Fibroblast of pulmonary artery (primary cell): Measurements from ENCODE around the gene HHIP.

Experiments used
- DNase-seq: peaks from one replicate; pipeline ENCODE4 v3.0.0-alpha.2; 2010; ENCODE audit warnings: low read depth
- H3K4me3 ChIP-seq: replicated peaks from 2 replicates; pipeline ENCODE4 v1.5.1; 2011; ENCODE audit warnings: low read depth, mild to moderate bottlenecking, control low read depth, low read length, moderate library complexity
- TF ChIP-seq, protein P1 (sequence below): IDR thresholded peaks from 2 replicates; pipeline ENCODE4 v1.5.1; 2011; ENCODE audit warnings: mild to moderate bottlenecking, control low read depth, low read length, inconsistent platforms; ENCODE audit errors: missing control alignments

HHIP gene

DNA sequence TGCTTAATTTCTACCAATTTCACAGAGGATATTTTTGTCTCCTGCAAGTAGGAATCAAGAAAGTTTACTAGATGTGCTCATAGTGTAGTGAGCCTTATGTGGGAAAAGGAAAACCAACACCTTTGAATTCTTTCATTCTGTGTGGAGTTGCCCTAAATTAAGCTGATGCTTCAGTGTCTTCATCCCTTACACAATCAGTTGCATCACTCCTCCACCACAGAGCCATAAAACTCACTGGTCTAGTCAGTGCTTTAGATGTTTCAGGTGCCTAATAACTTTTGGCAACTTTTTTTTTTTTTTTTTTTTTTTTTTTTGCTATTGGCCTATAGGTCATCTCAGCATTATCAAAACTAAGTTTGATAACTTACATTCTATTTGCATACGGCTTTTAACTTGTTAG lies 41.5 kb downstream of the HHIP start:
- DNase-seq = no peak
- no peak overlapping the region for H3K4me3 ChIP-seq
- TF ChIP-seq, protein P1, sequence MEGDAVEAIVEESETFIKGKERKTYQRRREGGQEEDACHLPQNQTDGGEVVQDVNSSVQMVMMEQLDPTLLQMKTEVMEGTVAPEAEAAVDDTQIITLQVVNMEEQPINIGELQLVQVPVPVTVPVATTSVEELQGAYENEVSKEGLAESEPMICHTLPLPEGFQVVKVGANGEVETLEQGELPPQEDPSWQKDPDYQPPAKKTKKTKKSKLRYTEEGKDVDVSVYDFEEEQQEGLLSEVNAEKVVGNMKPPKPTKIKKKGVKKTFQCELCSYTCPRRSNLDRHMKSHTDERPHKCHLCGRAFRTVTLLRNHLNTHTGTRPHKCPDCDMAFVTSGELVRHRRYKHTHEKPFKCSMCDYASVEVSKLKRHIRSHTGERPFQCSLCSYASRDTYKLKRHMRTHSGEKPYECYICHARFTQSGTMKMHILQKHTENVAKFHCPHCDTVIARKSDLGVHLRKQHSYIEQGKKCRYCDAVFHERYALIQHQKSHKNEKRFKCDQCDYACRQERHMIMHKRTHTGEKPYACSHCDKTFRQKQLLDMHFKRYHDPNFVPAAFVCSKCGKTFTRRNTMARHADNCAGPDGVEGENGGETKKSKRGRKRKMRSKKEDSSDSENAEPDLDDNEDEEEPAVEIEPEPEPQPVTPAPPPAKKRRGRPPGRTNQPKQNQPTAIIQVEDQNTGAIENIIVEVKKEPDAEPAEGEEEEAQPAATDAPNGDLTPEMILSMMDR = no peak

DNA sequence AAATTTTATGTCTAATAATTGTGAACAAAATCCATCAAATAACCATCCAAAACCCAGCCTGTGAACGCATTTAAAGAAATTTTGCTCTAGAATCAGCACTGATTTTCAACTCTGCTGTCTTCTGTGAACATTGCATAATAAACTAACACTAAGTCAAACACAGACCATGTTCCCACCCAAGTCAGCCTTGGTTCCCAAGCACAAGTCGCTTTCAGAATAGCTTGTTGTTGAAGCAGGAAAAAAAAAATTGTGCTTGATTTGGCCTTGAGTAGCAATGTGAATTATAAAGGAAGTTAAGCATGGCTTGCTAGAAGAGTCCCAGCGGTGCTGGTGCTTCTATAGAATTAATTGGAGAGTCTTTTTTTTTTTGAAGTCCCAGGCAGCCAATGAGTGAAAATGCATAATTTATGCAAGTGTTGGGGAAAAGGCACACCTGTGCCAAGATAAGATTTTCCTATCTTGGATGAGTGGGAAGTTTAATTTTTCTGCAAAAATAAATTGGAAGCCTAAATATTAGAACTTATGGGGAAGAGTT lies 42.1 kb downstream of the HHIP start:
- TF ChIP-seq, protein P1 = no peak

DNA sequence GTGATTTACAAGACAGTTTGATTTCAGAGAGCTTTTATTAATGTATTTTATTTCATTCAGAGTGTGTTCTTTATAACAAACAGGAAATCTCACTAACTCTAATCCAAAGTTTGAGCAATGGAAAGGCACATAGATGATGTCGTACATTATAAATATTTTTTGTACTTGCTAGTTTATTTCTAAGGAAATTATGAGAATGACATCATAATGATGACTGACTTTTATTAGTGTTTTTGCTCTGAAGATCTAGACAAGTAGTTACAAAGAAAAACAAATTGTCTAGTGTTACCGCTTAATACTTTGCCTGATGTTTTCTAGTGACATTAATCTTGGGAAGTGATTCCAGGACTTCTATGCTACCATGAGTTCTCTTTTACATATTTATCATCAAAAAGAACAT lies 43.2 kb downstream of the HHIP start:
- no peak for DNase-seq
- no peak overlapping the region for H3K4me3 ChIP-seq
- TF ChIP-seq, protein P1 = no peak

More for the DNA sequence above, 42.1 kb downstream of the HHIP start:
- no peak overlapping the region for H3K4me3 ChIP-seq
- DNase-seq = no peak

DNA sequence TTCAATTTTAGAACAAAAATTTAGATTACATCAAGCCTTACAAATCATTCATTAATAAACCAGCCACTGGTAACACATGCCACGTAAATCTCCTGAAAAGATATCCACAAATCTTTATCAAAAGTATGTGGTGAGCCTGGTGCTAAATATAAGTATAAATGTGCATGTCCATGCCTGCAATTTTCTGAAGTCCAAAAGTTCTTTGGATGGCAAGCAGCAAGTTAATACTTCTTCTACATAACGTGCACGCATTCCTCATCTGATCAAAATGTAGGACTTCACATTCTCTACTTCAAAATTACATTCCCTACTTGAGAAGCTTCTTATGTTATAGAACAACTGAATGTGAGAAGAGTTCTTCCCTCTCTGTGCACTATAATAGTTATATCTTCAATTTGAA lies 49.8 kb downstream of the HHIP start:
- no peak for DNase-seq
- TF ChIP-seq, protein P1 = no peak
- H3K4me3 ChIP-seq = no peak overlapping the region

DNA sequence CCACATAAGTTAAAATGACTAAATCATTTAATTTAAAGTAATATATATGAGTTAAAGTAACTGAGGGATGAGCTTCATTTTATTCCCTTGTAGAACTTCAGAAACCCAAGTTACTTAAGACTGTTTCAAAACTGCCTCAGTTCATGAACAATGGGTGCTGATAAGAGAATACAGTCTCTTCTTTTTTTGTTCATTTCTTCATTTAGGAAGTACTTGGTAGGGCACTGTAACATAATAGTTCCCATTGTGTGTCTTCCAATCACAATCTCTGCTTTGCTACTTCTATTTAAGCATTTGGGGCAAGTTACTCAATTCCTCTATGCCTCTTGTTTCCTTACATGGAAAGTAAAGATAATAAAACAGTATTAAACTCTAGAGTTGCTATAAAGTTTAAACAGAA lies 50.4 kb downstream of the HHIP start:
- no peak overlapping the region for H3K4me3 ChIP-seq
- DNase-seq = peak; percentile 80
- TF ChIP-seq, protein P1 = no peak

DNA sequence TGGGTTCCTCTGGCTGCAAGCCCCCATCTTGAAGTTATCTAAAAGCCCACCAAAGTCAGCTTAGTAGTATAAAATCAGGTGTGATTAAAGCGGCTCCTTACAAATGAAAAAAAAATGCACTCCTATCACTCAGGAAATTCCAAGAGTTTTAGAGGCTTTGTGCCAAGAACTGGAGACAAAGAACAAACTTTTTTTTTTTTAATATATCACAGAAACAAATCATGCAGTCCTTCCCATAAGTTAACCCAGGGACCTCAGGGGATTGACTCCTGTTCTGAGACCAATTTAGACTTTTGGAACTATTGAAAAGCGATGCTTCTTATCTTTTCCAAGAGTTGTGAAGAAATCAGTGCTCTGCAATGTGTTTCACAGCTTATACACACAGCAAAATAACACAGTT lies 53.6 kb downstream of the HHIP start:
- peak; percentile 84 for DNase-seq

DNA sequence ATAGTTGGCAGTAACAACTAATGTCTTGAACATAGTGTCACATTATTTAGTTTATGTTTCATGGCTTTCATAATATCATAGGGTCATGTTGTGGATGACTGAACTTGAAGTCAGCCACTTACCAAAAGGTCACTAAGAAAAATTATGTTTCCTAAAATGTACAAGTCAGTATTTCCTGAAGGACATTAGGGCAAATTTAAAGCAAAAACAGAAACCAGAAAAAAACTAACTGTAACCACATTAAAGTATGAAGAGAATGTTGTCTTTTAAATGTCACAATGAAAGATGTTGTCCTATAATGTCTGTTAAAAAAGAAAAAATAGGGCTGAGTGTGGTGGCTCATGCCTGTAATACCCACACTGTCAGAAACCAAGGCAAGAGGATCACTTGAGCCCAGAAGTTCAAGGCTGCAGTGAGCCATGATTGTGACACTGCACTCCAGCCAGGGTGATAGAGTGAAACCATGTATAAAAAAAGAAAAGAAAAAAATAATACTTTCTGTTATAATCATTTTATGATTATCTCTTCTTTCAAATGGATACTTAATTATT lies 55.8 kb downstream of the HHIP start:
- no peak for DNase-seq
- TF ChIP-seq, protein P1 = no peak
- no peak overlapping the region for H3K4me3 ChIP-seq

More for the DNA sequence above, 53.6 kb downstream of the HHIP start:
- TF ChIP-seq, protein P1 = no peak
- no peak overlapping the region for H3K4me3 ChIP-seq
